SH-SY5Y (cell line): ENCODE data around the gene GRB7.

ENCODE experiments used
- GATA2 ChIP-seq: IDR thresholded peaks from 2 replicates; pipeline ENCODE4 v1.6.1; 2011; ENCODE audit warnings: mild to moderate bottlenecking, low read depth, low read length
- GATA3 ChIP-seq: IDR thresholded peaks from 2 replicates; pipeline ENCODE4 v1.6.1; 2011; ENCODE audit warnings: low read depth, mild to moderate bottlenecking, low read length, moderate library complexity

The GRB7 gene

GRCh38 chr17:39719563-39720355 is 18.0 kb upstream of the GRB7 start:
- TF ChIP-seq GATA2 (no peak), GATA3 (no peak)

- TF ChIP-seq GATA2 (no peak), GATA3 (no peak)
Observed at GRCh38 chr17:39722104-39722503, 15.6 kb upstream of the GRB7 start.

GRCh38 chr17:39722965-39723848 is 14.5 kb upstream of the GRB7 start:
- no peak for TF ChIP-seq GATA3
- TF ChIP-seq GATA2 = no peak

GRCh38 chr17:39724731-39725130 is 13.0 kb upstream of the GRB7 start:
- no peak for TF ChIP-seq GATA3
- no peak for TF ChIP-seq GATA2

- TF ChIP-seq GATA2 = no peak
- no peak for TF ChIP-seq GATA3
Observed at GRCh38 chr17:39726617-39727016, 11.1 kb upstream of the GRB7 start.

GRCh38 chr17:39727556-39727955 is 10.2 kb upstream of the GRB7 start:
- TF ChIP-seq GATA3 (no peak), GATA2 (no peak)

GRCh38 chr17:39729280-39729851 is 8.4 kb upstream of the GRB7 start:
- no peak for TF ChIP-seq GATA3

- TF ChIP-seq GATA2 (no peak), GATA3 (no peak)
Observed at GRCh38 chr17:39730095-39730921, 7.4 kb upstream of the GRB7 start, which contains the start of gene MIEN1. MIEN1 (minus strand) TSS chr17:39730532; CDS start chr17:39730495, 37 bp downstream.

GRCh38 chr17:39732586-39732985 is 5.2 kb upstream of the GRB7 start:
- TF ChIP-seq GATA2 = no peak

- TF ChIP-seq GATA3 (no peak), GATA2 (no peak)
Observed at GRCh38 chr17:39735882-39736281, 1.9 kb upstream of the GRB7 start.

GRCh38 chr17:39736319-39737165 is 1.2 kb upstream of the GRB7 start:
- TF ChIP-seq GATA3 (no peak), GATA2 (no peak)

- TF ChIP-seq GATA3 (no peak), GATA2 (no peak)
Observed at GRCh38 chr17:39737206-39737759, 455 bp upstream of the GRB7 start.

GRCh38 chr17:39738568-39738901 is 797 bp downstream of the GRB7 start:
- TF ChIP-seq GATA2 (no peak), GATA3 (no peak)
